ENCODE measurements around the gene PEX5L. TPM values are rescaled to one million over a fixed set of nuclear protein-coding genes. Genes with fewer than 3 reads are reported as not detected.

Gene PEX5L
- total RNA-seq, 2 donors from 2014 or later: 1.1 to 1.5 TPM

DNA sequence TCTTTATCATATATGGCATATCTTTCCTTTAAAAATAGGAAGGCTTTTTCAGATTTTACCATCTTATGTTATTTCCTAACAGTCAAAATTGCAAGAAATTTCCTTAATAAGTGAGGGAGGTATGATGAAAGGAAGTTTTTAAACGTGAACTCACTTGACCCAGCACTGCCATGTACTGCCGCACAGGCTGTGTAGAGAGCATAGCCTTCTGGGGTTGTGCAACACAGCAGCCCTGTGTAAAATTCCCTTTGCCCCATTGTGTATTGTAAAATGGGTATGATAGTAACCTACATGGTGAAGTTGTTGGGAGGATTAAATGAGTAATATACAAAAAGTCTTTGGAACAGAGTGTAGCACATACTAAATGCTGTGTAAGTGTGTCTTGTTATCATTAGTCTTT is 78.6 kb downstream of the PEX5L start:
- ATAC-seq (no peak), DNase-seq (ENCODE audit: low spot score) (no peak)
- Mint-ChIP-seq H3K27ac (peak overlapping the region in 1 of 2 donors; percentile 73), H3K4me1 (ENCODE audit: low read depth in 2 of 2) (peaks cover 13 to 34% of the 10 kb centered on the region in 2 donors), H3K27me3 (peaks cover 0 to 5% of the 10 kb centered on the region in 2 donors), H3K36me3 (no peaks in the 10 kb centered on the region), H3K4me3 (peak overlapping the region; percentile 11), H3K9me3 (peaks cover 2% of the 10 kb centered on the region)

- no peaks in the 10 kb centered on the region for H3K36me3 Mint-ChIP-seq
- peaks cover 13 to 34% of the 10 kb centered on the region in 2 donors for H3K4me1 Mint-ChIP-seq (ENCODE audit: low read depth in 2 of 2)
- ATAC-seq (peak in 1 of 2 donors; percentile 3), DNase-seq (ENCODE audit: low spot score) (no peak)
- peaks cover 2% of the 10 kb centered on the region for H3K9me3 Mint-ChIP-seq
- H3K27ac Mint-ChIP-seq: peak overlapping the region; percentile 73 to 76
- peaks cover 0 to 5% of the 10 kb centered on the region in 2 donors for H3K27me3 Mint-ChIP-seq
- H3K4me3 Mint-ChIP-seq: peak overlapping the region; percentile 72
These were observed 79.4 kb downstream of the PEX5L start for GRCh38 chr3:179957264-179957845.

DNA sequence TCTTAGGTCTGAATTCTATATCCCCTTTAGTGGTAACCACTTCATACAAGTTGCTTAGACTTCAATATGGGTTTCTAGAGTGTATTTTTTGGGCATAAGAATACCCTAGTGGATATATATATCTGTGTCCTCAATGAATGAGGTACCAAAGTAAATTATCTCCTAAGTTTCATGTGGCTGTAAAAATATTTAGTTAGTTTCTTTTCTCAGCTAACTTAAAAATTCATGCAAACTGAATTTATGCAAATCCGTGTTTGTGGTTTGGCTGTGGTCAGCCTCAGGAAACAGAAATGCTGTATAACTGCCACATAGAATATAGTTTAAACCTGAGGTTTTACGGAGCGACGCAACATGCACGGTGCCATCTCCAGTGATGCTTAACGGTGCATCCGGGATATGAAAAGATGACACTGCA is 80.3 kb downstream of the PEX5L start:
- peaks cover 0 to 5% of the 10 kb centered on the region in 2 donors for H3K27me3 Mint-ChIP-seq
- peak; percentile 86 to 94 for ATAC-seq
- H3K9me3 Mint-ChIP-seq: peaks cover 2% of the 10 kb centered on the region
- peak overlapping the region; percentile 72 for H3K4me3 Mint-ChIP-seq
- peak; percentile 61 for DNase-seq (ENCODE audit: low spot score)
- no peaks in the 10 kb centered on the region for H3K36me3 Mint-ChIP-seq
- peaks cover 13 to 33% of the 10 kb centered on the region in 2 donors for H3K4me1 Mint-ChIP-seq (ENCODE audit: low read depth in 2 of 2)
- H3K27ac Mint-ChIP-seq: peak overlapping the region; percentile 73 to 76

DNA sequence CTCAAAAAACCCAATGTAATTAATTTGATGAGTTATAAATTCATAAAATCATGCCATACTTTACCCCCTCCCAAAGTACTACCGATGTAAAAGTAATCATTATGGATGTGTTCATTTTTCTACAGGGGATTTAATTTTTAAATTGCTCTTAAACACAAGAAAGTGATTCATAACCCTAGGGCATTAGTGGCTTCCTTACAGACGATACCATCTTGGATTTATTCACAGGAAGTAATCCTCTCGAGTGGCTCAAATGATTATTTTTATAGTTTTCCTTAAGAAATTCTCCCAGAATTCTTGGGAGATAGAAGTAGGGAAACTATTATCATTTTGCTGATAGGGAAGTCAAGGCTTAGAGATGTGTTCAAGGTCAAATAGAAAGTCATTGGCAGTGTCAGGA is 80.9 kb downstream of the PEX5L start:
- Mint-ChIP-seq H3K36me3 (no peaks in the 10 kb centered on the region), H3K9me3 (peaks cover 2% of the 10 kb centered on the region), H3K27me3 (peaks cover 0 to 5% of the 10 kb centered on the region in 2 donors), H3K4me3 (no peak overlapping the region), H3K4me1 (ENCODE audit: low read depth in 2 of 2) (peaks cover 9 to 27% of the 10 kb centered on the region in 2 donors), H3K27ac (peak overlapping the region in 1 of 2 donors; percentile 73)
- DNase-seq (ENCODE audit: low spot score) (no peak), ATAC-seq (no peak)

DNA sequence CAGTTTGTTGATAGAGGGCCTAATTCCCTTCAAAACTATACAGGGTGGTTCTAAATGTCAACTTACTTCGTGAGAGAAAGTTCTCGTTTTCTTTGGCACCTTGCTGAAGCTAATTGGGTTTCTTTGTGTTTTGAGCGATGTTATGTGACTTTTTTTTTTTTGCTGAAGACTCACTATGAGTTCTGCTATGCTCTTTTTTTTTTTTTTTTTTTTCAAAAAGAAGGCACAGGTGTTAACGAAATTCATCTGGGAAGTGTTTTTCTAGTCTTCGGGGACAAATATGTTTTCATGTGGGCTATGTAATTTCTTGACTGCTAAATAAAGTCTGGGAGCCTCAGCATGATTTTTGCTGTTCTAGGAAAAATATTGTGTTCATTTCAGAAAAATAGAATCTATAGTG is 81.5 kb downstream of the PEX5L start:
- Mint-ChIP-seq H3K27me3 (peaks cover 0 to 9% of the 10 kb centered on the region in 2 donors), H3K27ac (no peak overlapping the region), H3K4me3 (no peak overlapping the region), H3K9me3 (peaks cover 2% of the 10 kb centered on the region), H3K36me3 (no peaks in the 10 kb centered on the region), H3K4me1 (ENCODE audit: low read depth in 2 of 2) (peaks cover 9 to 26% of the 10 kb centered on the region in 2 donors)
- DNase-seq (ENCODE audit: low spot score) (no peak), ATAC-seq (no peak)

DNA sequence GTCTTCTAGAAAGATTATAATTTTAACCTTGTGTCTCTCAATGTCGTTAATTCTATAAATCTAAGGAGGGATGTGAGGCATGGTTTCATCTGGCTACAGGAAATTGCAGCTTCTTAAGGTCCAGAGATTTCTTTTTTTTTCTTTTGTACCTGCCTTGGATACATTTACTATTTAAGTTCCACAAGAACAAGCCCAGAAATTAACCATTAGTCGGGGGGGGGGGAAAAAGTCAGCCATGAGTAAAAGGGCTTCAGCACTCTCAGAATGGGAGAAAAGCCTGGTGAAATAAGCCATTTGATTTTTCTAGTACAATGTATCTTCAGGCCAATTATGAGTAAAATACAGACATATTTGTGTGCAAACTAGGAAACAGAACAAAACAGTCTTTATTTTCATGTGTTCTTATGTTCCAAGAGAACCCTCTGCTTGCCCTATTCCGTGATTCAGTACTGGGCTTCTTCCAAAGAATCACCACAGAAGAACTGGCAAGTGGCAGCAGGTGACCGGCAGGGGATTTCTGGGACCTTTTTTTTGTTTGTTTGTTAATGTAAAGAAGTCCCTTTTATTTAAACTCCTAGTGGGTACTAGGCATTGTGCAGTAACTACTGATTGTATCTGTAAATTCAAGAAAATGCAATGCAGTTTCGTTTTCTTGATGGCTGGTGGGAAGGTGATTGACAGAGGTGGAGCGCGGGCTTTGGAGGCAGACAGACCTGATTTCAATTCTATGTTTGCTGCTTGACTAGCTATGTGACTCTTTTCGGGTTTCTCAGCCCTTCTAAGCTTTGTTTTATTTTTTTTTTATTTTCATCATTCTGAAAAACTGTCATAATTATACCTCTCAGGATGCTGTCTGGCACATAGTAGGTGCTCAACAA is 82.5 kb downstream of the PEX5L start:
- peaks cover 2% of the 10 kb centered on the region for H3K9me3 Mint-ChIP-seq
- H3K4me3 Mint-ChIP-seq: no peak overlapping the region
- H3K27me3 Mint-ChIP-seq: peaks cover 0 to 7% of the 10 kb centered on the region in 2 donors
- DNase-seq (ENCODE audit: low spot score): no peak
- ATAC-seq: no peak
- H3K4me1 Mint-ChIP-seq (ENCODE audit: low read depth in 2 of 2): peaks cover 9 to 26% of the 10 kb centered on the region in 2 donors
- no peak overlapping the region for H3K27ac Mint-ChIP-seq
- H3K36me3 Mint-ChIP-seq: no peaks in the 10 kb centered on the region

- Mint-ChIP-seq H3K36me3 (no peaks in the 10 kb centered on the region), H3K9me3 (peaks cover 2% of the 10 kb centered on the region), H3K27ac (no peak overlapping the region), H3K4me3 (no peak overlapping the region), H3K4me1 (ENCODE audit: low read depth in 2 of 2) (peaks cover 0 to 1% of the 10 kb centered on the region in 2 donors), H3K27me3 (peaks cover 5 to 10% of the 10 kb centered on the region in 2 donors)
- no peak for DNase-seq (ENCODE audit: low spot score)
- no peak for ATAC-seq
These were observed 85.9 kb downstream of the PEX5L start for GRCh38 chr3:179950840-179951239.

GRCh38 chr3:179949869-179950268 is 86.9 kb downstream of the PEX5L start:
- peaks cover 2% of the 10 kb centered on the region for H3K9me3 Mint-ChIP-seq
- no peaks in the 10 kb centered on the region for H3K36me3 Mint-ChIP-seq
- H3K4me3 Mint-ChIP-seq: no peak overlapping the region
- H3K4me1 Mint-ChIP-seq (ENCODE audit: low read depth in 2 of 2): no peaks in the 10 kb centered on the region
- ATAC-seq (no peak), DNase-seq (ENCODE audit: low spot score) (no peak)
- H3K27me3 Mint-ChIP-seq: peaks cover 5 to 12% of the 10 kb centered on the region in 2 donors
- no peak overlapping the region for H3K27ac Mint-ChIP-seq

GRCh38 chr3:179949412-179949811 is 87.3 kb downstream of the PEX5L start:
- no peak for DNase-seq (ENCODE audit: low spot score)
- Mint-ChIP-seq H3K4me3 (no peak overlapping the region), H3K9me3 (peaks cover 2% of the 10 kb centered on the region), H3K27me3 (peaks cover 5 to 12% of the 10 kb centered on the region in 2 donors), H3K27ac (no peak overlapping the region), H3K36me3 (no peaks in the 10 kb centered on the region), H3K4me1 (ENCODE audit: low read depth in 2 of 2) (no peaks in the 10 kb centered on the region)
- ATAC-seq: no peak

GRCh38 chr3:179948740-179949139 is 88.0 kb downstream of the PEX5L start:
- Mint-ChIP-seq H3K9me3 (peaks cover 2% of the 10 kb centered on the region), H3K36me3 (no peaks in the 10 kb centered on the region), H3K27me3 (peaks cover 5 to 12% of the 10 kb centered on the region in 2 donors), H3K4me3 (no peak overlapping the region), H3K4me1 (ENCODE audit: low read depth in 2 of 2) (no peaks in the 10 kb centered on the region), H3K27ac (no peak overlapping the region)
- ATAC-seq (no peak), DNase-seq (ENCODE audit: low spot score) (no peak)

GRCh38 chr3:179945569-179945968 is 91.2 kb downstream of the PEX5L start:
- no peaks in the 10 kb centered on the region for H3K4me1 Mint-ChIP-seq (ENCODE audit: low read depth in 2 of 2)
- no peak overlapping the region for H3K27ac Mint-ChIP-seq
- no peaks in the 10 kb centered on the region for H3K36me3 Mint-ChIP-seq
- ATAC-seq (no peak), DNase-seq (ENCODE audit: low spot score) (no peak)
- H3K9me3 Mint-ChIP-seq: no peaks in the 10 kb centered on the region
- H3K4me3 Mint-ChIP-seq: no peak overlapping the region
- H3K27me3 Mint-ChIP-seq: peaks cover 4 to 12% of the 10 kb centered on the region in 2 donors

DNA sequence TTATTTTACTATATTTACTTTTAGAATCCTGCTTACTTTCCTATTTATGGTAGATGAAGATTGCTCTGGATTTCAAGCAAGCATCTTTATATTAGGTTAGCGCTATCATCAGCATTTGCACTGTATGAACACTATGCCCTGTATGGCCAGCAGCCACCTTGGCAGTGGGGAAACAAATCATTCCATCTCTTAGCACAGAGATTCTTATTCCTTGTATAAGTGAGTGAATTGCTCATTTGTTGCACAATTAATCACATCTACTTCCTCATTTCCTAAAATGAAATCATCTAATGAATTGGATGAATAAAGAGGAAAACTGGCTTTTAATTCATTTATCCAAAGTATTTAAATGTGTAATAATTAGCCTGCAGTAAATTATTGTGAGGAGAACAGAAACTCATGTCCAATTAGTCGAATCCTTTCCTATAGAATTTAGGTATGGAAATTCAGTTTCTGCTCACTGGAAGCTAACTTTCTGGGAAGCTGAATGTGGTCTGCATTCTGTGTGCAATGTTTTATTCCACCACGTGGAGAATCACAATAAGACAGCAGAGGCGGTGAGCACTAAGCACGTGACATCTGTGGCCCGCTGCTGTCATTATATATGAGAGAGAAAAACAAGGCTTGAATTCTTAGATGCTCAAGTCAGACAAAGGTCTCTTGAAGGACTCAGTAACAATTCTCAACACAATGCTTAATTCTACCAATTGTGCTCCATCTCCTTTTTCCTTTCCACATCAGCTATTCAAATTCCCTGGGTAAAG is 93.4 kb downstream of the PEX5L start:
- no peaks in the 10 kb centered on the region for H3K4me1 Mint-ChIP-seq (ENCODE audit: low read depth in 2 of 2)

DNA sequence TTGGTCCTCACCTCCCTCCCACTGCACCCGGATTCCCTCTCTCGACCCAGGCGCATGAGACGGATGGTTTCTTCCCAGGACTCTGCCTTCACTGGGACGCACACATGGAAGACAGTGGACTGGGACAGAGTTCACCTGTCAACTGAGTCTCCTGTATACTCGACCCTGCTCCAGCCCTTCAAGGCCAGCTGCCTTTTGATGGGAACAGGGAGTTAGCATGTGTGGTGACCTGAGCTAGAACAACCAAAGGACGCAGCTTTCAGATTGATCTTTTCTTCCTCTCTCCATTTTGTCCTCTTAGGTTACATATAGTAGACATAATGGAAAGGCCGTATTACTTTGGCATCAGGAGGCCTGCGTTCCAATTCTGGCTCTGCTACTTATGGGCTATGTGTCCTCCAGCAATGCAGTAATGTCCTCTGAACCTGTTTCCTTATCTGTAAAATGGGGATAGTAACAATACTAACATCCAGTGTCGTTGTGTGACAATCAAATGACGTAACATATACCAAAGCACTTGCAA is 94.1 kb downstream of the PEX5L start:
- no peaks in the 10 kb centered on the region for H3K9me3 Mint-ChIP-seq
- peaks cover 9 to 27% of the 10 kb centered on the region in 2 donors for H3K27me3 Mint-ChIP-seq
- H3K4me3 Mint-ChIP-seq: no peak overlapping the region
- H3K27ac Mint-ChIP-seq: no peak overlapping the region
- H3K36me3 Mint-ChIP-seq: no peaks in the 10 kb centered on the region
- H3K4me1 Mint-ChIP-seq (ENCODE audit: low read depth in 2 of 2): no peaks in the 10 kb centered on the region
- ATAC-seq (peak; percentile 27 to 49), DNase-seq (ENCODE audit: low spot score) (no peak)

More for the DNA sequence above, 93.4 kb downstream of the PEX5L start:
- Mint-ChIP-seq H3K9me3 (no peaks in the 10 kb centered on the region), H3K27me3 (peaks cover 6 to 22% of the 10 kb centered on the region in 2 donors), H3K36me3 (no peaks in the 10 kb centered on the region), H3K4me3 (no peak overlapping the region), H3K27ac (no peak overlapping the region)
- ATAC-seq: no peak
- no peak for DNase-seq (ENCODE audit: low spot score)
